ENCODE data around the gene EEF1AKMT2.
"Not testable (repeated sequence)": the region's sequence is repeated elsewhere in the genome, so short reads cannot be mapped to it uniquely, and the experiment has no call there.

Gene EEF1AKMT2

DNA sequence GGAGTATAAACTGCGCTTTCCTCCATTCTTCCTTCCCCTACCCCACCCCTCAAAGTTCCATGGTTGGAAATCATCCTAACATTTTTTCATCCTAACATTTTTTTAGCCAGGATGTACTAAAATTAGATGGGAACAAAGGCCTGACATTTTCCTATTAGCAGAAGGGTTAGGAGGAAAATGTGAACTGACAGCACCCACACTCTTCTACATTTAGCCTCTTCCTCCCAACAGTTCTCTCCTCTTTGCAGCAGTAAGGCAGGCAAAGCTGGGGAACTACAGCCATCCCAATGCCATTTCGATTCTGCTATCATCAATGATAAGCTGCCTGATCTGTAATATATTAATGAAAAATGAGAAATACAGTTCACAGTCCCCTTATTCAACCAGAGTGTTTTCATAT, 36.1 kb downstream of the EEF1AKMT2 start:
- no peak for DNase-seq (ENCODE audit: low read depth)

DNA sequence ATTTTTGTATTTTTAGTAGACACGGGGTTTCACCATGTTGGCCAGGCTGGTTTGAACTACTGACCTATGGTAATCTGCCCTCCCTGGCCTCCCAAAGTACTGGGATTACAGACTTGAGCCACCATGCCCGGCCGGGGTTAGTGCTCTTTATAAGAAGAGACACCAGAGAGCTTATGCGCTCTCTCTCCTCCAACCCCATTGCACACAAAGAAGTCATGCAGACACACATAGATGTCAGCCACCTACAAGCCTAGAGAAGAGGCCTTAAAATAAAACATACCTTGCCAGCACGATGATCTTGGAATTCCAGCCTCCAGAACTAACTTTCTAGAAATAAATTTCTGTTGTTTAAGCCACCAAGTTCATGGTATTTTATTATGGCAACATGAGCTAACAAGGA, 37.5 kb downstream of the EEF1AKMT2 start:
- no peak for DNase-seq (ENCODE audit: low read depth)

DNA sequence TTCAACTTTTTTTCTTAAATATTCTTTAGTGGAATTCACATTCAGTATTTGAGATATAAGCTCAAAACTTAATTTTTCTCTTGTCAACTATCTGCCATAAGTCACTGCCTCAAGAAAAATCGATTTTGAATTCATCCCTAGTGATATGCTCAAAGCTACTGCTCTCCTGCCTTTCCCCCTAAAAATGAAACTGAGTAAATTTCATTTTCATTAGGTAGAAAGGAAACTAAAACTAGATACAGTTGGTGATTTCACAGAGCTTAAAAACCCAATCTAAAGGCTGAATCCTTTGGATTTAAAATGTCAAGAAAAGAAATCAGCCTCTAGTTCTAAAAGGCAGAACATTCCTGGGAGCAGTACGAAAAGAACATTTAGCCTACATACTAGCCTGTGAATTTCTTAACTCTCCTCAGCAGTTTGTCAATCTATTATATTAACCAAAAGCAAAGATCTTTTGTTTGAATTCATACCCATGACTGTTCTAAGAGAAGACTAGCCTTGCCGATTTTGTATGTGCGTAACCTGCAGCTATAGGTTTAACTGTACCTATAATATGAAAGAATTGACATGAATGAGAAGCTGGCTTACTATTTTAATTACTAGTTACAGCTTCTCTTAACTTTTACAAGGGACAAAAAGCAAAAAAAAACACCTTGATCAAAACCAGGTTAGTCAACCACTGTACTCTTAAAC, 42.6 kb downstream of the EEF1AKMT2 start:
- DNase-seq (ENCODE audit: low read depth) = no peak

DNA sequence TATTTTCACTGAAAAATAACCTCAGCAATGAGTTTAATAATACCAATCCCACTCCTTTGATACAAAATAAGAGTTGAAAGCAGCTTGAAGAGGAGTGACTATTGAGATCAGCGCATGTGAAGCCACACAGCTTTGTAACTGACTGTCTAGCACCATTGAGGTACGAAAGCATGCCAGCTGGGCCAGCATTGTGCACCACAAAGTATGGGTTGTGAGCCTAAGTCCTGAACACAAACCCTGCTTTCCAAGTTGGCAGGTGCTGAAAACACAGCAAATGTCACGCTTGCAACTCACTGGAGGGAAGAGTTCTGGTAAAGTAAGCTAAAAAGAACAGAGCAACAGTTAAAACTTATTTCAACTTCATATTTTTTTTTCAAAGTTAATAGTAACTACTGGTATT, 43.5 kb downstream of the EEF1AKMT2 start:
- no peak for DNase-seq (ENCODE audit: low read depth)

DNA sequence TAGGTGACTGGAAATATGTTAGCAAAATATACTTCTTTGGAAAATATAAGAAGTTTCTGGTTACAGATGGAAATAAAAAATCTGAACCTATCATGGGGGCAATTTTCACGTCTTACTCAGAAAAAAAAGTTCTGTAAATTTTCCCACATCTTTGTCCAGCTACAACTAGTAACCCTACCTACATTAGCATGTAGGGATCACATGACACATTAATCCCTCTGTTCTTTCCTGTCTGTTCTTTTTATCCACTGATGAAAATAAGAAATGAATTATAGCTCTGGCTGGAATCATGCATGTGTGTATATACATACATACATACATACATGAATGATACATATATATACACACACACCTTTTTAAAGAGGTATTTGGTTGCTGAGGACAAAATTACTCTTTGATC, 43.9 kb downstream of the EEF1AKMT2 start:
- DNase-seq (ENCODE audit: low read depth) = no peak

DNA sequence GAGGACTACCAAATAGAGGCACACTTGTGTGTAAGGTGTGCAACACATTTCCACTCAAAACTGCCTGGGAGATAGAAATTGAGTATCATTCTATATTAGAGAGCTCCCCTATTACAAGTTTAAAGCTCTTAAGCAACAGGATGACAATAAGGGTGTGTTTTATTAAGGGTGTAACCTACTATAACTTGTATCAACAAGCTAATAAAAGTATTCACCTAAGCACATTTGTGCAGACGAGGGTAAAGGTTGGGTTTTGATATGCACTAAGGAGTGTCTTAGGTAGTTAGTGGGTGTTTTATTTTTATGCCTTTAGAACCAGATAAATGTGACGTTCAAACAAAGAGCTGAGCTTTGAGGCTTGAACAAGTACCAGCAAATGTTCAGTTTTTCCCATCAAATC, 44.7 kb downstream of the EEF1AKMT2 start:
- no peak for DNase-seq (ENCODE audit: low read depth)

DNA sequence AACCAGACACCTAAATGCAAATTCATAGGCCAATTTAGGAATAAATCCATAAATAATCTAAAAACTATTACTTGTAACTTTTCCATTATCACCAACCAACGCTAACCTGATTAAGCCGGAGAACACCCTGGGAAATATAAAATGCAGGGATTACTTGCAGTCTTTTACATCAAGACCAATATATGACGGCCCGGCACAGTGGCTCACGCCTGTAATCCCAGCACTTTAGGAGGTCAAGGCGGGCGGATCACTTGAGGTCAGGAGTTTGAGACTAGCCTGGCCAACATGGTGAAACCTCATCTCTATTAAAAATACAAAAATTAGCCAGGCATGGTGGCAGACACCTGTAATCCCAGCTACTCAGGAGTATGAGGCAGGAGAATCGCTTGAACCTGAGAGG, 45.2 kb downstream of the EEF1AKMT2 start:
- DNase-seq (ENCODE audit: low read depth) = not testable (repeated sequence)

DNA sequence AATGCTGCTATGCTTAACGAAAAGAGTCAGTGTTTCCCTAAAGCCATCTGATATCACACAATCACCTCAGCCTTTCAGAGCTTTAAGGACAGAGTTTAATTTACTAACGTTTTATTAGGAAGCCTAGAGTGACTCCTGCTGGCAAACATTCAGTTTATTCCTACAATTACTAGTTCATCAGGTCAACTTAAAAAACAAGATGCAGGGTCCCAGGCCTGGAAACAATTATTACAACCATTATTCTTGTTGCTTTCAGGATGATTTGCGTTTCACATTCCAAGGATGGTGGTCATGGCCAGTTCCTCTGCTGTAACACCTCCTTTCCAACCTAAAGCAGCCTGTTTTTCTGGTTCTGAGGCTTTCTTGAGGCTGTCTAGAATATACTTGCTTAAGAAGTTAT, 46.0 kb downstream of the EEF1AKMT2 start:
- no peak for DNase-seq (ENCODE audit: low read depth)

DNA sequence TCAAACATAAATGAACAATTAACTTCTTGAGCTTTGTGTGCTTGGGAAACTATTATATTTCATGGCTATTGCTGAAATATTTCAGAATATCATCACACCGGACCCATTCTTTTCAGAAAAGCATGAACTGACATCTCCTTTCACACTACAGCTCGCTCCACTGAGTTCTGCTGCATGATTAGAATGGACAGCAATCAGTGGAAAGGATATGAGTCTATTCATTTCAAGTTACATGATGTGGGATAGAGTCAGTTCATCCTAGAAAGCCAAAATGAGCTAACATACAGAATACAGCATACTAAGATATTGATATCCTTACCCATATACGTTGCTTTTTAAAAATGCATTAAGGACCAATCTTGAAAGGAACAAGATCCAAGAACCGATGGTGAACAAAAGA, 46.4 kb downstream of the EEF1AKMT2 start:
- DNase-seq (ENCODE audit: low read depth) = no peak

DNA sequence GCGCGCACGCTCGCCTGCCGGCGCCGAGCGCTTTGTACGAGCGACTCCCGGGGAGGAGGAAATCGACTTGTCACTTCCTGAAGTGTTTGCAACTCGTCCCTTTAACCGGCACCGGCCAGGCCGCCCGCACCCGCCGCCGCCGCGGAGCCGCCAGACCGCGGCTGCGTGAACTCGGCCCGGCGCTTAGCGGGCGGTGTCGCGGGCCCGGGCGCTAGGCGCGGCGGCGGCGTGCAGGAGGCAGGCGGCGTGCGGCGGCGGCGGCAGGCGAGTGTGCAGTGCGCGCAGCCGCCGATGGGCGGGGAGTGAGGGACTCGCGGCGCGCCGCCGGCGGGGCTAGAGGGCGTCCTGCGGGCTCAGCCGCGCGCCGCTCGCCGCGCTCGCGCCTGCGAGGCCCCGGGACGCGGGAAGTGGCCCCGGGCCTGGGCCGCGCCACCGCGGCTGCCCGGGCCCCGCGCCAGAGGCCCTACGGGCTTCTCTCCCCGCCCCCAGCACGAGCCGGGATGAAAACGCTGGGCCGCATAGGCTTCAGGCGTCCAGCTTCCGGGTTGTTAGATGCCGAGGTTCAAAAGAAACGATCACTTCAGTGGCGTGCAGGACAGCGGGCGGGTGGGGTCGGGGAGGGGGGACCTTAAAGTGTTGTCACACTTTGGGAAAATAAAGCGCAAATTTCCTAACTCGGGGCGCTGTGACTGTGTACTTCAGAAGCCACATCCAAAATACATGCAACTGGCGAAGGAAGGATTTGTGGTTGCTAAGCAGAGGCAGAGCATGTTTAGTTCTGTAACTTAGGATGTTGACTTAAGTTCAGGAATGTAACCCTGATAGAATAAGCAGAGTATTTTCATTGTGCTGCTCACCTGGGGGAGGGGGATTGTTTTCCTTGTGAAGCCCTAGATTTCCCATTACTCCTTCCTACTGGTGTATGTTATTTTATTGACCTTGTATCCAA, 47.3 kb downstream of the EEF1AKMT2 start, which contains the start of gene FAM53B:
Gene FAM53B, minus strand, starts transcription at position 277 of the 949 bp plus-strand sequence. CDS start 37,665 bp downstream, outside the sequence.
- no peak for DNase-seq (ENCODE audit: low read depth)

DNA sequence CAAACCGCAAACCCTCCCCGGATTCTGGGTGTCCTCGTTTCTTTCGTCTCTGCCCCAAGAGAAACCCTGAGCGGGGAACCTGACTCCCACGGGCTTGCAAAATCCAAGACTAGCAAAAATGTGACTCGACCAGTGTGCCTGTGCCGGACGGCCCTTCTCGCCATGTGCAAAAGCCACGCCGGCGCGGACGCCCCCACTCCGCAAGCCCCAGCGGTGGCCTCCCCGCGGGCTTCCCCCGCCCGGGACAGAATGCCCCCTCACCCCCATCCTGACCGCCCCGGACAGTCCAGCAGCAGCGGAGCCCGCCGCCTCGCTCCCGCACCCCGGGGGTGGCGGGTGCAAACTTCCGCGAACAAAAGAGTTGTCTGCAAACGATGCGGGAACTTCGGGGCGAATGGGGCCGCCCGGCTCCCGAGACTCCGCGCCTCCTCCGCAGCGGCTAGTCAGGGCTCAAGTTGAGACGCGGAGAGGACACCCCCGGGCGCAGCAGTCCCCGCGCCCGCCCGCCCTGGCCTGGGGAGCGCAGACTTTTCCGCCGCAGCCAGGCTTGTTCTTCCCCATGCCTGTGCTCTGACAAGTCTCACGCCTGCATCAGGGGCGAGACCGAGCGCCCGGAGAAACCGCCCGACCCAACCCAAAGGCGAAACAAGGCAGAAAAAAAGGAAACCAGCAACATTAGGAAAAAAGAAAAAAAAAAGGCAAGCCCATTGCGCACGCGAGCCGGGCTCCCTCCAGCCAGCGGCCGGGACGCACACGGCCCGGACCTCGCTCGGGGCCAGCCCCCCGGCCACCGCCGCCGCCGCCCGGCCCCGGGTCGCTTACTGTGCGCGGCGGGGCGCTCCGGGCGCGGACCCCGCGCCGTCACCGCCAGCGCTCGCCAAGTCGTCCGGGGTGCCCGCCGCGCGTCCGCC, 48.2 kb downstream of the EEF1AKMT2 start:
- no peak for DNase-seq (ENCODE audit: low read depth)

DNA sequence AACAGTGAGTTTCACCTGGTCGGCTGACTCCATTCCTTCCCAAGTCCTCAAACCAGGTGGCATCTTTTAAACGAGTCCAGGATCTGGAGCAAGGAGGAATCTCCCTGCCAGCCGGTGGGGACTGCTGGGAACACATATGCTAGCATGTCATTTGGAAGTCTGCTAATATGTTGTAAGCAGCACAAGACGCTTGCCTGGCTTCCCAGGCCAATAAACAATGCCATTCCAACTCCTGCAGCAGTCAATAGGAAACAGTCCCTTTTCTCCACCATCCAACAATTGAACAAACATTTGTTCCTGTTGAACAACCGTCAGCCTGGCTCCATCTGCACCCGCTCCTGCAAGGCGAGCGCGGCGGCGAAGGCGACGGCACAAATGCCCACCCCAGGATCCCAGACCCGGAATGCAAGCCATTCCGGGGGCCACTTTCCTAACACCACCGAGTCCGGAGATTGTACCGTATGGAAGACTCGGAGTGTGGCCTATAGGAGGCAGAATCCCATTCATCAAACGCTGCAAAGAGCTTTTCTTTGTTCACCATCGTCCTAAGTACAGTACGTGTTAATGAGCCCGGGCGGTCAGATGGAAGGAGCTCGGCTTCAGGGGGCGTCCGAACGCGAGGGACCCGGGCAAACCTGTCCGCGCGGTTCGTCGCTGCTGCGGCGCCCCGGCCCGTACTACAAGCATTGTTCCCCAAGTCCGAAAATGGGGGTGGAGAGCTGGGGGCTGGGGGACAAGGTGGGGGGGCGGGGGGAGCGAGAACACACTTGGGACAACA, 49.1 kb downstream of the EEF1AKMT2 start:
- DNase-seq (ENCODE audit: low read depth) = no peak

DNA sequence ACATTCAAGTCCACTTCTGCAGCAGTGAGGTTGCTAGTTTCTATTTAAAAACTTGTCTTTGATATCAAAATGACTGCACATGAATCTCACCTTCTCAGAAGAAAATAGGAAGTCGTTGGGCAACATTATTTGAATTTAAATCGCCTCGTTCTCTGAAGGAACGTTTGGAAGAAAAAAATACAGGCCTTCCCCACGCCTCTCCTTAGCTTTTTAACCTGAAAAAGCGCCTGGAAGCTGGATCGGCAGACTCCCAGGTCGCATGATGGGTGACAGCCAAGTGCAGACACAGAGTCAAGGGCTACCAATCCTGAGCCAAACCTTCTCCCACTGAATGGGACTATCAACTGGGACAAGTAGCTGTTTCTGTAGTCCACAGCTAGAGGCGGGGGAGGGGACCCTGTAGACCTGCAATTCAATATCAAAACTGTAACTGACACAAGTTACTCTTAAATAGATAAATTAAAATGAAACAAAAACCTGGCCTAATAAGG, 49.7 kb downstream of the EEF1AKMT2 start:
- no peak for DNase-seq (ENCODE audit: low read depth)

DNA sequence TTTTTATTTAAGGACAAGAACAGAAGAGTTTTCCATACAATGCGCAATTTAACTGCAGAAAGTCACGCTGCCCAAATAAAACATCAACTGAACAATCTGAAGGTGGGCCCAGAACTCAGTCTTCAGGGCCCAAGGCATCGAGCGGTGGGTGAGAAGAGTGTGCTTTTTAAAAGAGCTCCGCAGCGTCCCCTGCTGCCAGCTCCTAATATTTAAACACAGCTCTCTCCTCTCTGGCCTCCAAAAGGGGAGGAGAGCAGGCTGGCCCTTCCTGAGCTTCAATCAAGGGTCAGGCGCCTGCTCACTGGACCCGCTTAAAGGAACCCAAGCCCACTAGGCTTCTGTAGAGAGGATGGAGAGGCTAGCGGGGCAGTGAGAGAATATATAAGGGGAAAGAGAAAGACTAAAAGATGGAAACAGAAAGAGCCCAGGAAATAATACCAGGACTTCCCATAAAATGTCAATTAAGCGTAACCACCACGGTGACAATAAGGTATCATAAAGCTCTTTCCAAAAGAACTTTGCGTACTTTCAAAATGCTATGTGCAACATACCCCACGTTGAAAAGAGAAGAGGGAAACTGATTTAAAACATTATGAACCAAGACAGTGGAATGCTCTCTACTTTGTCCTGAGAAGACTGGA, 50.3 kb downstream of the EEF1AKMT2 start:
- no peak for DNase-seq (ENCODE audit: low read depth)

DNA sequence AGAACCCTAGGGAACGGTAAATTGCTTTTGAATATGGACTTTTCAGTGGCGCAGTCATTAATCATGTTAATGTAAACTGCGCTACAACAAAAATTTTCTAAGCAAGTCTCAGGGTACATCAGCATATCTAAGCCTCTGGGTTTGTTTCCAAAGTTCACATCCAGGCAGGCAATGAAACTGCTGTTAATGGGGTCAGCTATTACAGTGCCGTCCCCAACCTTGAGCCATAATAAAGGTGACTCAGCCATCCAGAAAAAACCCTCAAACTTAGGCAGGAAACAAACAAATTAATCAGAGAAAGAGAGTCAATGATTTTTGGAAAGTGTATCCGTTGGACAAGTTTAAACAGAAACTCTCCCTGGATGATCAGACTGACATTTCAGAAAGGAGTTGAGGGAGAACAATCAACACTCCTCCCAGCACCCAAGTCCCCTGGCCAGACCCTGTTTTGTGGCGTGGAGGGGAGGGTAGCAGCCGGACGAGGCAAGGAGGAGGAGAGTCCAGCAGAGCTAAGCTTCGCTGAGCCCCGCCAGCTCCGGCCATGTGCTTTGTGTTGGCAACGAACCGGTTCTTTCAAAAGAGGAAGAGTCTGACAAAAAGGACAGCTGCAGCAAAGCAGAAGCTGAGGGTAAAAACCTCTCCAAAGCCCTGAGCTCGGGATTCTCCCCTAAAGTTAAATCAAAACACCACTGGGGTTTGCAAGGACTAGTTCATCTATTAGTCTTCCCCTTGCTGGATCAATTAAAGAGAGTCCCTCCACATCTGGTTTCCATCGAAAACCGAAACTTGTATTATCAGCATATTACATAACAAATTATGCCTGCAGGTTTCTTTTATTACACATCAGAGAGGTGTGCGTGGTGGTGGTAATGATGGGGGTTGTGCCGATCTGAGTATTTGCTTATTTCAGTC, 51.1 kb downstream of the EEF1AKMT2 start:
- no peak for DNase-seq (ENCODE audit: low read depth)

DNA sequence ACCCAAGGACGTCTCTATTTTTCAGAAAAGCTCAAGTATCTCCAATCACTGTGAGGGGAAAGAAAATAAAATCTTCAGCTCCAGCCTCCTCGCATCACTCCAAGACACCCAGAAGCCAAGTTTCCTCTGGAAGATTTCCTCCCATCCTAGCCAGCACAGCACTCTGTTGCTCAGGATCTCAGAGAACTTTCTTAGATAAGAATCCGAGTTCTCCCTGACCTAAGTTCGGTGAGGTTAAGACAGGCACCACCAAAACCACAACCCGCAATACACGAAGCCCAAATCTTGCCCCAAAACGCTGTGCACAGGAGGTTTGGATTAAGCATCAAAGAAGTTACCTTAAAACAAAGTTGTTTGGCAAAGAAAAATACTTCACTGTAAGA, 51.7 kb downstream of the EEF1AKMT2 start:
- no peak for DNase-seq (ENCODE audit: low read depth)

DNA sequence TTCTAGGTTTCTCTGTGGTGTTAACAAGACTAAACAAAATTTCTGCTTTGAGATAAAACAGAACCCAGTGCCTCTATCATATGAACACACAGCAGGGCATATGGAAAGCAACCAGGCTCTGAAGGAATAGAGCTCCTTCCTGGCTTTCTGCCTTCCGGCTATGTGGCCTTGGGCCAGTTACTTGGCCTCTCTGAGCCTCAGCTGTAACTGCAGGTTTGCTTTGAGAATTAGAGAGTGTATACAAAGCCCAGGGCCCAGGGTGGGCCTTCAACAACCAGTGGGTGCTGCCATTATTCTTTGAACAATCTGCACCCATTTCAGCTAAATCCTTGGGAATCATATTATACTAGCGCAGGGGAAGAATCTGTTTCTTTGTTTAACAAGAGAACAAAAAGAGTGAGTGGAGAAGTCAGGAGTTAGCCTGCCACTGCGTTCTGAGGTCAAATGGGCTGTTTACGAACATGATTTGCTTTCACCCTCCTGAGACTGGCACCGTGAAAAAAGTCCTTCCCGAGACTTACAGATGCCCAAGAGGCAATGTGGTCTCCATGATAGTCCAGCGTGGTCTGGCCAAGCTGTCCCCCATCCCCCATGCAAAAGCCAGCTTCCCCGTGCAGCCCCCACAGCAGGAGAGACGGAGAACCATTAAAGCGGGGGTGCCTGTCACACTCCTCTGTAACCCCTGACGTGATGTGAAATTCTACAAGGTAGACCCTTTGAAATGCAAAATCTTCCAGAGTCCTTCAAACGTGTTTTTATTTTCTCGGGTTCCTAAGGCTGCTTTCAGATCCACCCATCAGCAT, 52.4 kb downstream of the EEF1AKMT2 start:
- DNase-seq (ENCODE audit: low read depth) = no peak

DNA sequence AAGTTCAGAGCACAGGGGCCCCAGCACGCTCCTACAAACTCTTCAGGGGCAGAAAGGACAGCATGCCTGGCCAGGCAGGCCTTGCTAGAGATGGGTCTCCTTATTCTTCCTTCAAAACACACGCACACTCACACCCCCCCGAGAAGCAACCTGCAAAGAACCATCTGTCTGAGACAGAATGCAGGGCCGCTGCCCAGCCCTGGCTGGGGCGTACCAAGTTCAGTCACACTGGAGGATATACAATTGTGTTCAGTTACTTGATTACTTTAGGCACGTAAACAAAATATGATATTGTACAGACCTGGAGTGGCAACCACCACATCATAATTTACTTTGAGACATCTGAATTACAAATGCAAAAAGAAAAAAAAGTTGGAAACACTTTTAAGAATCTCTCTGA, 53.2 kb downstream of the EEF1AKMT2 start:
- DNase-seq (ENCODE audit: low read depth) = no peak

DNA sequence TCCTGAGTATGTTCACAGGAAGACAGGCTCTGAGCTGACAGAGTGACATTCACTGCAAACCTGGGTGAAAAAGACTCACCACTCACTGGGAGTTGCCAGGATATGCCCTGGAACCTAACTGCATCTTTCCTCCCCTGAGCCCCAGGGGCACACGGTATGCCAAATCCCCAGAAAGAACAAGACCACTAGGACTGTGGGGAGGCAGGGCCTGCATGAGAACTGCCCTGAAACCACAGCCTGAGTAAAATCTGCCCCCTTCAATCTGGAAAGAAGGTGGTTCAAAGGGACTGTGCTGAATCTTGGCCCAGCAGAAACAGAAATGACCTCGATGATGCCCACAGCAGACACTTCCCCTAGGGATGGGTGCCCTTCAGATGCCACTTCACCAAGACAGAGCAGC, 54.0 kb downstream of the EEF1AKMT2 start:
- no peak for DNase-seq (ENCODE audit: low read depth)
